Activated B cell treated with CpG ODN at 0.5 μM for 24 hours (primary cell): Measurements from ENCODE around the gene THAP10. TPM values are rescaled to one million over a fixed set of nuclear protein-coding genes. Genes with fewer than 3 reads are reported as not detected.

Experiments
- ATAC-seq: fragments of 200-7000 bp; cut with Tn5 transposase; one replicate; pipeline ENCODE4 v1.10.0; 2021; ENCODE audit warnings: low read depth, mild to moderate bottlenecking, moderate library complexity
- CTCF ChIA-PET: fragments of 350-600 bp; sonication (Branson Sonifier 250); formaldehyde crosslinking; loops from one replicate; lab custom pipeline; 2021; ENCODE audit warnings: antibody characterized with exemption; lab: Charles Lee
- POLR2A ChIA-PET: fragments of 350-600 bp; sonication (Branson Sonifier 250); formaldehyde crosslinking; loops from one replicate; lab custom pipeline; 2021; ENCODE audit warnings: antibody characterized with exemption; lab: Charles Lee
- DNase-seq: peaks from one replicate; pipeline ENCODE4 v3.0.0; 2022
- H3K27ac Mint-ChIP-seq: one replicate; pipeline ENCODE4 v1.8.0; 2020; ENCODE audit warnings: mixed read lengths
- H3K27me3 Mint-ChIP-seq: one replicate; pipeline ENCODE4 v1.8.0; 2021; ENCODE audit warnings: mixed read lengths
- H3K36me3 Mint-ChIP-seq: one replicate; pipeline ENCODE4 v1.8.0; 2021; ENCODE audit warnings: low read depth, mixed read lengths
- H3K4me1 Mint-ChIP-seq: one replicate; pipeline ENCODE4 v1.8.0; 2021; ENCODE audit warnings: mixed read lengths
- H3K4me3 Mint-ChIP-seq: one replicate; pipeline ENCODE4 v1.8.0; 2020; ENCODE audit warnings: mild to moderate bottlenecking, mixed read lengths
- H3K9me3 Mint-ChIP-seq: one replicate; pipeline ENCODE4 v1.8.0; 2020; ENCODE audit warnings: mixed read lengths
- CTCF ChIP-seq: fragments of 200-600 bp; IDR thresholded peaks from one replicate; pipeline ENCODE4 v1.8.0; 2022; ENCODE audit warnings: antibody characterized with exemption, mild to moderate bottlenecking
- intact Hi-C: fragments of 100-400 bp; cut with micrococcal nuclease; formaldehyde crosslinking; loops from one replicate; pipeline ENCODE4 v1.15.1; 2024
- total RNA-seq: library from RNA; stranded (reverse); gene quantifications from 2 replicates; pipeline ENCODE4 v1.2.3, GENCODE V29; 2022

THAP10 gene
- total RNA-seq, 1 donor from 2014 or later, result 0.27 TPM

- intact Hi-C loops, result no loop called here
- Mint-ChIP-seq H3K4me1 (no peaks in the 10 kb centered on the region), H3K27me3 (peaks cover 8% of the 10 kb centered on the region), H3K36me3 (no peaks in the 10 kb centered on the region), H3K9me3 (no peaks in the 10 kb centered on the region), H3K4me3 (no peak overlapping the region), H3K27ac (no peak overlapping the region)
- ATAC-seq (no peak), DNase-seq (no peak)
- ChIA-PET CTCF (no interaction called here), POLR2A (no interaction called here)
- TF ChIP-seq CTCF, result no peak
Measured at GRCh38 chr15:70870051-70870450, 22.2 kb downstream of the THAP10 start.

DNA sequence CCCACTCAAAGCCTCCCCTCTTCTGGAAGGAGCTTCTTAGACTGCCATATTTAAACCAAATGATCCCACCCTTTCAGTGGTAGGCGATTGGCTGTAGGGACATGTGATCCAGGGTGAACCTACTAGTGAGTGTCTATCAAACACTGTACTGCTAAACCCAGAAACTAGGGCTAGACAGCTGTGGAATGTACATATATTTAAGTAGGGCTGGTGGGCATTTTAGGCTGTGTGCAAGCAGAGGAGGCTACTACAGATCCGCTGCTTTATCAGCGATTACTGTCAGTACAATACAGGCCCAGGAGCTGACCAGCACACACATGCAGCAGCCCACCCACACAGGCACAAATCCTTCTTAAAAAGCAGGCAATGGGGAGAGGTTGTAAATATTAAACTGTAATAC is 22.9 kb downstream of the THAP10 start:
- DNase-seq, result no peak
- Mint-ChIP-seq H3K27me3 (peaks cover 8% of the 10 kb centered on the region), H3K27ac (no peak overlapping the region), H3K9me3 (no peaks in the 10 kb centered on the region), H3K4me3 (no peak overlapping the region), H3K36me3 (no peaks in the 10 kb centered on the region), H3K4me1 (no peaks in the 10 kb centered on the region)
- intact Hi-C loops, result no loop called here
- POLR2A ChIA-PET, result no interaction called here
- no peak for ATAC-seq
- CTCF ChIA-PET, result no interaction called here
- no peak for TF ChIP-seq CTCF

- no peak for DNase-seq
- Mint-ChIP-seq H3K27me3 (peaks cover 4% of the 10 kb centered on the region), H3K36me3 (no peaks in the 10 kb centered on the region), H3K27ac (no peak overlapping the region), H3K9me3 (no peaks in the 10 kb centered on the region), H3K4me1 (no peaks in the 10 kb centered on the region), H3K4me3 (no peak overlapping the region)
- no peak for ATAC-seq
- POLR2A ChIA-PET, result no interaction called here
- no peak for TF ChIP-seq CTCF
- intact Hi-C loops, result no loop called here
- CTCF ChIA-PET, result no interaction called here
Measured at GRCh38 chr15:70867911-70868467, 24.2 kb downstream of the THAP10 start.

DNA sequence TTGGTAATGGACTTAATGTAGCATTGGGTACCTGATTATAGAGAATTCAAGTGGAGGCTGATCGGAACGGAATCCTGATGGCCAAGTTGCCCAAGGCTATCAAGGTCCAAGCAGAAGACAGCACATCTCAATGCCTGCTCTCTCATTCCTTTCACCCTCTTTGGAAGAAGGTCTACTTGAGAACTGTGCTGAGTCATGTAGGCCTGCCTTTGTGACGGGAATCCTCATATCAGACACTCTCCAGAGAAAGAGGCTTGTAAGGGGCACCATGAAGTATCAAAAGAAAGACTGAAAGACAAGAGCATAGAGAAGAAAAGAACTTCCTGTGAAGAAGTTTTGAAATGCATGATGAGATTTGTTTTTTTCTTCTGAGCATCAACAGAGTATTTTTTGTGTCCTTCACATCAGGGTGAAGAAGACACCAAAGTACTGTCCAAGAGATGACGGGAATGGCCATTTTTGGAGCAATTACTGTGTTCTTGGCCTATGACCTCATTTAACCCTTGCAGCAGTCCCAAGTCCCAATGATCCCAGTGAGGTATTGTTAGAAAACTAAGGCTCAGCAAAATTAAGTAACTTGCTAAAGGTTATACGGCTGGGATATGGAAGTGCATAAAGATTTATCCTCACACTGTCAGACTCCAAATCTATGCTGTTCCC is 25.1 kb downstream of the THAP10 start:
- ATAC-seq (no peak), DNase-seq (no peak)
- TF ChIP-seq CTCF, result no peak
- H3K4me1 Mint-ChIP-seq, result no peaks in the 10 kb centered on the region
- CTCF ChIA-PET, result no interaction called here
- H3K27ac Mint-ChIP-seq, result no peak overlapping the region
- H3K4me3 Mint-ChIP-seq, result no peak overlapping the region
- H3K9me3 Mint-ChIP-seq, result no peaks in the 10 kb centered on the region
- no peaks in the 10 kb centered on the region for H3K36me3 Mint-ChIP-seq
- intact Hi-C loops, result no loop called here
- POLR2A ChIA-PET, result no interaction called here
- H3K27me3 Mint-ChIP-seq, result peaks cover 4% of the 10 kb centered on the region

DNA sequence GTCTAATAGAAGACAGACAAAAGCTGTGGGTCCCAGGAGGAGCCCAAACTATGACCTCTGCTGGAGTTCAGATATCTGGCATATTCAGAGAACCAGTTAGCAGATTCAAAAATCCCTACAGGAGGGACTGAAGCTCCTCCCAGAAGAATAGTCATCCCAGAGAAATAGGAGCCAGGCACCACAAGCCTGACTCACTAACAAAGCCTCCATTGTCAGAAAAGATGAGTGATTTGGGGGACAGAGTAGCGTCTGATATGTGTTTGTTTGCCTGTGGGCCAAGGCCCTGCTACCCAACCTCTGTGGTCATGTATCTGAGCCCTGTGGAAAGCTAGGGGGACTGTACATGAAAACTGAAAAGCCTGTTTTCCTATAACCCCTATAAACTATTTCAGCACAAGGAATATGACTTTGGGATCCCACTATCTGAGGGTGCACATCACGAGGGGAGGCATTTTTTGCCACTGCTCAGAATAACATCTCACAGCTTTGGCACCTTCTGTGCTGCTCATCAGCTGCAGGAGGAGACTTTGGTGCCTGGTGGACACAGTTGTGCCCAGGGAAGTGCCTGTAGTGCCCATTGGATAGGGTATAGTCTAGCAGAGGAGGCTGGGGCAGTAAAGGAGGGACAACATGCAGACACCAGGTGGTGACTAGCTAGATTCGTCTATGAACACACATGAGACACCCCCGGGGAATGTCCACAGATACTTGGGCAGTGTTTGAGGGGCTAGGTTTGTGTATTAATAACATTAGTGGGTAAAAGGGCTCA is 28.6 kb downstream of the THAP10 start:
- Mint-ChIP-seq H3K9me3 (no peaks in the 10 kb centered on the region), H3K36me3 (no peaks in the 10 kb centered on the region), H3K4me1 (no peaks in the 10 kb centered on the region), H3K27me3 (peaks cover 9% of the 10 kb centered on the region), H3K27ac (no peak overlapping the region), H3K4me3 (no peak overlapping the region)
- DNase-seq (no peak), ATAC-seq (no peak)
- ChIA-PET CTCF (no interaction called here), POLR2A (no interaction called here)
- TF ChIP-seq CTCF, result no peak
- intact Hi-C loops, result no loop called here
